Suprapubic skin (tissue), 4 donors: ENCODE data around the gene DUSP11. TPM values are rescaled to one million over a fixed set of nuclear protein-coding genes. Genes with fewer than 3 reads are reported as not detected.
"Not testable (repeated sequence)": the region's sequence is repeated elsewhere in the genome, so short reads cannot be mapped to it uniquely, and the experiment has no call there.

Source experiments
- DNase-seq, 2 donors: peaks; one replicate each; pipeline ENCODE4 v3.0.0-alpha.2; 2019; ENCODE audit warnings: low spot score in 2 of 2
- H3K27ac ChIP-seq: fragments of 200-600 bp; sonication (generic); one replicate; pipeline ENCODE4 v1.5.1; 2019
- H3K27me3 ChIP-seq: fragments of 200-600 bp; sonication (generic); one replicate; pipeline ENCODE4 v1.5.1; 2019
- H3K36me3 ChIP-seq: fragments of 200-600 bp; sonication (generic); one replicate; pipeline ENCODE4 v1.5.1; 2019
- H3K4me1 ChIP-seq: fragments of 200-600 bp; sonication (generic); one replicate; pipeline ENCODE4 v1.5.1; 2019
- H3K4me3 ChIP-seq: fragments of 200-600 bp; sonication (generic); one replicate; pipeline ENCODE4 v1.5.1; 2019; ENCODE audit warnings: mild to moderate bottlenecking
- H3K9me3 ChIP-seq: fragments of 200-600 bp; sonication (generic); one replicate; pipeline ENCODE4 v1.5.1; 2019
- EP300 ChIP-seq: sonication (generic); formaldehyde crosslinking; IDR thresholded peaks from one replicate; pipeline ENCODE4 v1.6.1; 2017; ENCODE audit warnings: antibody characterized with exemption
- POLR2A ChIP-seq, 2 donors: fragments of 450-650 bp; IDR thresholded peaks; one replicate each; pipeline ENCODE4 v1.6.1; 2017; ENCODE audit warnings: antibody characterized with exemption in 2 of 2, mild to moderate bottlenecking in 2 of 2, moderate library complexity in 2 of 2
- POLR2AphosphoS5 ChIP-seq, 3 donors: sonication (generic); formaldehyde crosslinking; IDR thresholded peaks; one replicate each; pipeline ENCODE4 v1.6.1; 2017; ENCODE audit warnings: antibody characterized with exemption in 3 of 3
- WGBS: methylation state at CpG from one replicate; pipeline ENCODE4 v1.1.5; 2018; 5-methylcytosine and 5-hydroxymethylcytosine counted together
- total RNA-seq, 4 donors: library from RNA; depleted of rRNA; stranded (reverse); fragments of >200 nt; gene quantifications; one replicate each; pipeline ENCODE4 v1.1.0, GENCODE V29; 2016
- TF ChIP-seq, protein P1 (sequence below), 2 donors: fragments of 200-600 bp in 1 of 2; fragments of 450-650 bp in 1 of 2; sonication (generic) in 1 of 2; IDR thresholded peaks; one replicate each; pipeline ENCODE4 v1.5.1; 2016 to 2019; ENCODE audit warnings: antibody characterized with exemption in 2 of 2, mild to moderate bottlenecking in 1 of 2, moderate library complexity in 1 of 2

DUSP11 gene
- total RNA-seq, 4 donors from 2014 or later = 45.6 to 59.1 (median 57.0) TPM

DNA sequence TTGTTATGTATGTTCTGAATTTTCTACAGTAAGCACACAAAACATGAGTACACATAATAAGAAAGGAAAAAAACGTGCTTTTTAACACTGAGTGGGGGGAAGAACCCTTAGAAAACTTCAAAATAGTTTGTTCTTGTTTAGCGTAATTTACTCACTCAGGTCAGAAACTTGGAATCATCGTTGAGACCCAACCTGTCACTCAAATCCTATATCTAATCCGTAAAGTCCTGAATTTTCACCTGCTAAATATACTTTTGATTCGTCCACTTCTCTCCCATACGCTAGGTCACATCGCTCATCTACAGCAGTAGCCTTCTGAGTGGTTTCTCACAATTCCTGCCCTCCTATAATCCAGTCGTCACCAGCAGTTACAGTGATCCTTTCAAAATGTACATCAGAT is 43.5 kb downstream of the DUSP11 start:
- DNase-seq = no peak

DNA sequence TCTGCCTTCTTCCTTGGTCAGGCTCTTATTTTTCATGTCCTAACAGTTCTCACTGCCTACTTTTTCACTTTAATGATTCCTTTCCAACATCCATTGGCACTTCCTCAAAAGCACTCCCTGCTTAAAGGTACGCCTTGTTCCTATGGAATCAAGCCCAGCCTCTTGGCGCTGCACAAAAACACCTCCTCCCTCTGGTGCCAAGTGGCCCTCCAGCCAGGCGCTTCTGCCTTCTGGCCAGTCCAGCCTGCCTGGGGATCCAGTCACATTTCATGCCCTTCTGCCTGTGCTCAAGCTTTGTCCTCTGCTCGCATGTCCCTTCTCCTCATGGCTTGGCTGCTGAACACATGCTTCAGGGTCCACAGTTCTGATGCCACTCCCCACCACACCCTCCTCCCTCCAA is 49.1 kb downstream of the DUSP11 start:
- H3K4me3 ChIP-seq = no peak overlapping the region
- H3K36me3 ChIP-seq = peaks cover 42% of the 10 kb centered on the region
- 41% methylated on average over 4 of the region's 4 CpGs for WGBS

More for the DNA sequence above, 43.5 kb downstream of the DUSP11 start:
- no peaks in the 10 kb centered on the region for H3K9me3 ChIP-seq
- peaks cover 20% of the 10 kb centered on the region for H3K36me3 ChIP-seq
- TF ChIP-seq POLR2A (IDR thresholded peaks at IDR 0.05) = no peak
- TF ChIP-seq EP300 = no peak
- TF ChIP-seq, protein P1, sequence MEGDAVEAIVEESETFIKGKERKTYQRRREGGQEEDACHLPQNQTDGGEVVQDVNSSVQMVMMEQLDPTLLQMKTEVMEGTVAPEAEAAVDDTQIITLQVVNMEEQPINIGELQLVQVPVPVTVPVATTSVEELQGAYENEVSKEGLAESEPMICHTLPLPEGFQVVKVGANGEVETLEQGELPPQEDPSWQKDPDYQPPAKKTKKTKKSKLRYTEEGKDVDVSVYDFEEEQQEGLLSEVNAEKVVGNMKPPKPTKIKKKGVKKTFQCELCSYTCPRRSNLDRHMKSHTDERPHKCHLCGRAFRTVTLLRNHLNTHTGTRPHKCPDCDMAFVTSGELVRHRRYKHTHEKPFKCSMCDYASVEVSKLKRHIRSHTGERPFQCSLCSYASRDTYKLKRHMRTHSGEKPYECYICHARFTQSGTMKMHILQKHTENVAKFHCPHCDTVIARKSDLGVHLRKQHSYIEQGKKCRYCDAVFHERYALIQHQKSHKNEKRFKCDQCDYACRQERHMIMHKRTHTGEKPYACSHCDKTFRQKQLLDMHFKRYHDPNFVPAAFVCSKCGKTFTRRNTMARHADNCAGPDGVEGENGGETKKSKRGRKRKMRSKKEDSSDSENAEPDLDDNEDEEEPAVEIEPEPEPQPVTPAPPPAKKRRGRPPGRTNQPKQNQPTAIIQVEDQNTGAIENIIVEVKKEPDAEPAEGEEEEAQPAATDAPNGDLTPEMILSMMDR (IDR thresholded peaks at IDR 0.05) = no peak
- TF ChIP-seq POLR2AphosphoS5 (IDR thresholded peaks at IDR 0.05) = no peak
- no peaks in the 10 kb centered on the region for H3K27me3 ChIP-seq
- peak overlapping the region; percentile 69 for H3K27ac ChIP-seq
- 15% methylated on average over 8 of the region's 8 CpGs for WGBS
- peaks cover 31% of the 10 kb centered on the region for H3K4me1 ChIP-seq
- H3K4me3 ChIP-seq = peak overlapping the region; percentile 71

DNA sequence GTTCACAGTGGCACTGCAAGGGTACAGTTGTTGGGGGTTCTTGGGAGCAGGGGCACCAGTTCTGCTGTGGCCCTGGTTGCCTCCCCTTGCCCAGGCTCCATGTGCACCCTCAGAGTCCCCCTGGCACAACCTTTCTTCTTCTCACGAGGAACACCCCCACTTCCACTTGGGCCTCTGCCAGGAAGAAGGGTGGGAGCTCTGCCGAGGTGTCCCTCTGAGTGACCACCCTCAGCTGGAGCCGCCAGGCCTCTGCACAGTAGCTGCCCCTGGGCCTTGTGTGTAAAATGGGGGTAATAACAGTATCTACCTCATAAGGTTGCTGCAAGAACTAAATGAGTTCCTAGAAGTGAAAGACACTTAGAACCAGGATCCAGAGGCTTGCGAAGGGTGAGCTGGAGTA is 51.2 kb downstream of the DUSP11 start:
- Histone ChIP-seq H3K4me1 (peaks cover 9% of the 10 kb centered on the region), H3K9me3 (no peaks in the 10 kb centered on the region), H3K4me3 (no peak overlapping the region), H3K27ac (no peak overlapping the region), H3K27me3 (no peaks in the 10 kb centered on the region), H3K36me3 (peaks cover 42% of the 10 kb centered on the region)
- DNase-seq = no peak
- WGBS = 78% methylated on average over 4 of the region's 4 CpGs
- no peak for TF ChIP-seq POLR2A (IDR thresholded peaks at IDR 0.05)
- TF ChIP-seq POLR2AphosphoS5 (IDR thresholded peaks at IDR 0.05) = no peak
- TF ChIP-seq, protein P1 (IDR thresholded peaks at IDR 0.05) = no peak
- no peak for TF ChIP-seq EP300

More for the DNA sequence above, 49.1 kb downstream of the DUSP11 start:
- H3K4me1 ChIP-seq = peaks cover 17% of the 10 kb centered on the region
- H3K27ac ChIP-seq = peak overlapping the region; percentile 27
- no peaks in the 10 kb centered on the region for H3K27me3 ChIP-seq
- no peaks in the 10 kb centered on the region for H3K9me3 ChIP-seq
- TF ChIP-seq POLR2A (IDR thresholded peaks at IDR 0.05) (no peak), POLR2AphosphoS5 (IDR thresholded peaks at IDR 0.05) (peak in 1 of 3 donors; percentile 26)
- DNase-seq = no peak

DNA sequence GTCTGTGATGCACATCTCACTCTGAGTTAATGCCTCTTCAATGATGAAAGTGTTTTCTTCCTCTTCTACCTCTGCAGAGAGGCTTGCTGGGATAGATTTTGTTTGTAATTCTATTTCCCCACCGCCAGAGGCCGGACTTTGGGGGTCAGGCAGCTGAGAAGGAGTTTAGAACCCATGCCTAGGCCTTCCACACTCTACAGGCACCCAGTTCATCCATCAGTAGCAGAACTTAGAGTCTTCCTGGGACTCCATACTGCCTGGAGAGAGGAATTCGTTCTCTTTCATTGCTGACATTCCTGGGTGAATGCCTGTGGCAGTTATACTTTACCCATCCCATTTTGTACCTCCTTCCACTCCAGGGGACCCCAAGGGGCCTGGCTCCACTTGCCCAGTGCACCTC is 51.9 kb downstream of the DUSP11 start:
- Histone ChIP-seq H3K4me3 (no peak overlapping the region), H3K27ac (no peak overlapping the region), H3K27me3 (no peaks in the 10 kb centered on the region), H3K4me1 (peaks cover 9% of the 10 kb centered on the region), H3K36me3 (peaks cover 37% of the 10 kb centered on the region), H3K9me3 (no peaks in the 10 kb centered on the region)
- WGBS = 82% methylated on average over 3 of the region's 3 CpGs
- DNase-seq = no peak
- no peak for TF ChIP-seq POLR2AphosphoS5 (IDR thresholded peaks at IDR 0.05)
- TF ChIP-seq POLR2A (IDR thresholded peaks at IDR 0.05) = no peak
- TF ChIP-seq, protein P1 (IDR thresholded peaks at IDR 0.05) = no peak
- TF ChIP-seq EP300 = no peak

DNA sequence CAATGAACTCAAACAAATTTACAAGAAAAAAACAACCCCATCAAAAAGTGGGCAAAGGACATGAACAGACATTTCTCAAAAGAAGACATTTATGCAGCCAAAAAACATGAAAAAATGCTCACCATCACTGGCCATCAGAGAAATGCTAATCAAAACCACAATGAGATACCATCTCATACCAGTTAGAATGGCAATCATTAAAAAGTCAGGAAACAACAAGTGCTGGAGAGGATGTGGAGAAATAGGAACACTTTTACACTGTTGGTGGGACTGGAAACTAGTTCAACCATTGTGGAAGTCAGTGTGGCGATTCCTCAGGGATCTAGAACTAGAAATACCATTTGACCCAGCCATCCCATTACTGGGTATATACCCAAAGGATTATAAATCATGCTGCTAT is 53.2 kb downstream of the DUSP11 start:
- not testable (repeated sequence) for H3K9me3 ChIP-seq, H3K27ac ChIP-seq, H3K4me1 ChIP-seq, DNase-seq, H3K4me3 ChIP-seq, H3K27me3 ChIP-seq
- 100% methylated on average over 1 of the region's 1 CpG for WGBS
- H3K36me3 ChIP-seq = peaks cover 25% of the 10 kb centered on the region

DNA sequence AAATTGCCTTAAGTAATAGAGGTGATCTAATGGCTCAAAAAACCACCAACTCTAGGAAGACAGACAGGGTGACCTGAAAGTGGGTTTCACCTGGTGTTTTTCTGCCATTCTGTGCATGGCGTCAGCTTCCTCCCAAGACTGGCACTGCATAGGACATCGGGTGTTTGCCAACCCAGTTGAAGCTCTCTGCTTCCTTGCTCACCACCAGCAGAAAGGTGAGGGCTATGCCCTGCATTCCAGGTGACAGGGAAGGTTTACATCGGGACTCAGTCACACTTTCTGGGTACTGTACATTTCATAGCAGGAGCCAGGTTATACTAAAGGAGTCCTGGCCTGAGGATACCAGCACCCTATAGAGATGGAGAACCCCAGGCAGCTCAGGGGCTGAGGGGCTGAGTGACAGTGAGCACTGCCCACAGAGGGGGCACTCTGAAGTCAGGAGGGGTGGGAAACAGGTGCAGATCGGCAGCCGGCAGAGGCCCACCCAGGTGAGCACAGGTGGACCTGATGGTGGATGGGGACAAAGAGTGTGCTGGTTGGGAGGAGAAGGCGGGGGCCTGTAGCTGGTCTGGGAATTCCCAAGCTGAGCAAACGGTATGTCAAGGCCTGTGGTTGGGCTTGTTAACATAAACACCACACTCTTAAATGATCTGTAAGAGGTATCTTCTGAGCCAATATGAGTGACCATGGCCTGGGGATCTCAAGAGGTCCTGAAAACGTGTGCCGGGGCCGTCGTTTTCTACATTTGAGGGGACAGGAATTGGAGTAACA is 60.9 kb downstream of the DUSP11 start:
- Histone ChIP-seq H3K27me3 (no peaks in the 10 kb centered on the region), H3K27ac (no peak overlapping the region), H3K9me3 (no peaks in the 10 kb centered on the region), H3K36me3 (no peaks in the 10 kb centered on the region), H3K4me1 (peaks cover 3% of the 10 kb centered on the region), H3K4me3 (no peak overlapping the region)
- WGBS = 85% methylated on average over 11 of the region's 11 CpGs
- DNase-seq = no peak
- TF ChIP-seq EP300 (no peak), POLR2A (IDR thresholded peaks at IDR 0.05) (no peak), POLR2AphosphoS5 (IDR thresholded peaks at IDR 0.05) (no peak)
- TF ChIP-seq, protein P1 (IDR thresholded peaks at IDR 0.05) = no peak
